ENCODE measurements around the gene PTDSS2.
A peak's percentile ranks its signal among the peaks of the same experiment; 100 is the strongest.
"Not testable (repeated sequence)": the region's sequence is repeated elsewhere in the genome, so short reads cannot be mapped to it uniquely, and the experiment has no call there.

PTDSS2 gene

DNA sequence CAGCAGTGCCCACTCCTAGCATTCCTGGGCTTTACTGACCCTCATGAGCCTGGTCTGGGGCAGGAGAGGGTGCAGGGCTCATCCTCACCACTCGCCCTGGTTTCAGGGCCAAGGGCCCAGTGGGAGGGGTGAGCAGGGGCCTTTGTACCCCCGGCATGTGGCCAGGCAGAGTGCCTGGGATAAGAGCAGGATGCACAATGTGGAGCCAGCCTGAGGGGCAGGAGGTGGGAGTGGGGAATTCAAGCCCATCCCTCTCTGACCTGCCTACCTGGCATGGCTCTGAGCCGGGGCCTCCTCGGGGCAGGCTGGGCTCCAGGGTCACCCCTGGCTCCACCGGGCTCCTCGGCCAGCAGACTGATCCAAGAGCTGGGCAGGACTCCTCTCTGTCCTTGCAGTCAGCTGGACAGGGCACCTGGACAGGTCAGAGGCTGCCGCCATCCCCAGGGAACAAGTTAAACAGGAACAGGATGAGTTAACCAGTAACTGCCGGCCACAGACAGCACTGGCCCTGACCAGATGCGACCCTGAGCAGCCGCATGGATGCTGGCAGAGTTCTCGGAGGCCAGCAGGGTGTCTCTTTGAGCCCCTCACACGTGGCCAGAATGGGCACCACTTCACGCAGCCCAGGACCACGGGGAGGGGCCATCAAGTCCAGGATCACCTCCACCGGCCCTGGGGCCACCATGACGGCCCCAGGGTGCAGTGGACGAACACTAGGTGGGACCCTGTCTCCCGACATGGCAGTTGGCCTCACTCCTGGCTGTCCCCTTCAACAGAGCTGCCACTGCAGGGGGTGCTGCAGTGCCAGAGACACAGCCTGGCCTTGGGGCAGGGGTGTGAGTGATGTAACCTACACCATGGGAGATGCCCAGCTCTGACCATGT lies 40.2 kb upstream of the PTDSS2 start:
- Mint-ChIP-seq H3K27ac (no peak overlapping the region), H3K4me1 (peaks cover 46% of the 10 kb centered on the region), H3K4me3 (no peak overlapping the region), H3K27me3 (no peaks in the 10 kb centered on the region), H3K9me3 (no peaks in the 10 kb centered on the region)
- DNase-seq (peak in 1 of 2 donors; percentile 13), ATAC-seq (no peak)

DNA sequence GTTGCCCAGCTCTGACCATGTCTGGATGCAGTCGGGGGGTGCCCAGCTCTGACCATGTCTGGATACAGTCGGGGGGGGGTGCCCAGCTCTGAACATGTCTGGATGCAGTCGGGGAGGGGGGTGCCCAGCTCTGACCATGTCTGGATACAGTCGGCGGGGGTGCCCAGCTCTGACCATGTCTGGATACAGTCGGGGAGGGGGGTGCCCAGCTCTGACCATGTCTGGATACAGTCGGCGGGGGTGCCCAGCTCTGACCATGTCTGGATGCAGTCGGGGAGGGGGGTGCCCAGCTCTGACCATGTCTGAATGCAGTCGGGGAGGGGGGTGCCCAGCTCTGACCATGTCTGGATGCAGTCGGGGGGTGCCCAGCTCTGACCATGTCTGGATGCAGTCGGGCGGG lies 39.4 kb upstream of the PTDSS2 start:
- H3K4me3 Mint-ChIP-seq, H3K9me3 Mint-ChIP-seq, H3K27me3 Mint-ChIP-seq, ATAC-seq, H3K27ac Mint-ChIP-seq: not testable (repeated sequence)
- H3K4me1 Mint-ChIP-seq: peaks cover 46% of the 10 kb centered on the region
- peak in 1 of 2 donors; percentile 6 for DNase-seq

DNA sequence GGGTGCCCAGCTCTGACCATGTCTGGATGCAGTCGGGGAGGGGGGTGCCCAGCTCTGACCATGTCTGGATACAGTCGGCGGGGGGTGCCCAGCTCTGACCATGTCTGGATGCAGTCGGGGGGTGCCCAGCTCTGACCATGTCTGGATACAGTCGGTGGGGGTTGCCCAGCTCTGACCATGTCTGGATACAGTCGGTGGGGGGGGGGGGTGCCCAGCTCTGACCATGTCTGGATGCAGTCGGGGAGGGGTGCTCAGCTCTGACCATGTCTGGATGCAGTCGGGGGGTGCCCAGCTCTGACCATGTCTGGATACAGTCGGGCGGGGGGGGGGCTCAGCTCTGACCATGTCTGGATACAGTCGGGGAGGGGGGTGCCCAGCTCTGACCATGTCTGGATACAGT lies 38.6 kb upstream of the PTDSS2 start:
- not testable (repeated sequence) for H3K27me3 Mint-ChIP-seq, H3K27ac Mint-ChIP-seq, H3K4me3 Mint-ChIP-seq, ATAC-seq, DNase-seq, H3K9me3 Mint-ChIP-seq
- H3K4me1 Mint-ChIP-seq: peaks cover 54% of the 10 kb centered on the region

DNA sequence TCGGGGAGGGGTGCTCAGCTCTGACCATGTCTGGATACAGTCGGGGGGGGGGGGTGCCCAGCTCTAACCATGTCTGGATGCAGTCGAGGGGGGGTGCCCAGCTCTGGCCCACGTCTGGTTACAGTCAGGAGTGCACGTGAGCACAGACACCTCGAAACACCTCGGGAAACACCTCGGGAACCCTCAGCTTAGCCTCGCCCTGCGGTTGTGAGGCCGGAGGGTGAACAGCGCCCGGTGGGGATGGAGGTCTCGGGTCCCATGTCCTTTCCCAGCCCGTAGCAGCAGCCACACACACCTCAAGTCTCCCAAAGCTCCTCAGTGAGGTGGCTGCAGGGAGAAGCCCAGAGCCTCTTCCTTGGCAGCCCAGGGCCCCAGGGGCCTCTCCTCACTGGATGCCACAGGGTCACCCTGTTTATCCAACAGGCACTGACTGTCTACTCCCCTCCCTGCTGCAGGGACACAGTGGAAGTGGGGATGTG lies 37.4 kb upstream of the PTDSS2 start:
- H3K9me3 Mint-ChIP-seq: no peaks in the 10 kb centered on the region
- no peaks in the 10 kb centered on the region for H3K27me3 Mint-ChIP-seq
- H3K4me3 Mint-ChIP-seq: no peak overlapping the region
- no peak overlapping the region for H3K27ac Mint-ChIP-seq
- no peak for ATAC-seq
- DNase-seq: peak in 1 of 2 donors; percentile 7
- H3K4me1 Mint-ChIP-seq: peaks cover 49% of the 10 kb centered on the region

DNA sequence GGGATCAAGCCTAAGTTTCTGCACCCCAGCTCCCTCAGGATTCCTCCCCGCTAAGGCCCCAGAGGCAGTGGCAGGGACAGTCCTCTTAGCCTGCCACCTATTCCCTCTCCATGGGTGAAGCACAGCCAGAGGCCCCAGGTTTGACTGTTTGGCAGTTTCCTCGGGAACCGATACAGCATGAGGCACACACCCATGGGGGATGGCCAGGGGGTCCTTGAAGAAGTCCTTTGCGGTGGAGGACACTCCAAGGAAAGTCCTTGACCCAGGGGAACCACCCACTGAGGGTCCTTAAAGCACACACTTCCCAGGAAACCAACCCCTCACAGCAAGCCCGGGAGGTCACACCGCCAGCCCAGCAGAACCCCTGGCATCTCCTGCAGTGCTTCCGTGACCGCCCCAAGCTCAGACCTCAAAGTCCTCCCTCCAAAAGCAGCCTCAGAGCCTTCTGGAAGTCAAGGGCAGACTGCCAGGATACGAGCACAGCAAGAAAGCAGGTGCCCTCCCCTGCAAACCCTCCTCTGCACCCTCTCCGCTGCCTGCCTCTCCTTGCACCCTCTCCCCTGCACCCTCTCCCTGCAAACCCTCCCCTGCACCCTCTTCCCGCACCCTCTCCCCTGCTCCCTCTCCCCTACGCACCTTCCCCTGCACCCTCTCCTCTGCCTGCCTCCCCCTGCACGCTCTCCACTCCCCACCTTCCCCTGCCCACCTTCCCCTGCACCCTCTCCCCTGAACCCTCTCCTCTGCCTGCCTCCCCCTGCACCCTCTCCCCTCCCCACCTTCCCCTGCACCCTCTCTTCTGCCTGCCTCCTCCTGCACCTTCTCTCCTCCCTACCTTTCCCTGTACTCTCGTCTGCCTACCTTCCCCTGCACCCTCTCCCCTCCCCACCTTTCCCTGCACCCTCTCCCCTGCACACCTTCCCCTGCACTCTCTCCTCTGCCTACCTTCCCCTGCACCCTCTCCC lies 36.7 kb upstream of the PTDSS2 start:
- no peak for ATAC-seq
- Mint-ChIP-seq H3K4me1 (peaks cover 46% of the 10 kb centered on the region), H3K27me3 (no peaks in the 10 kb centered on the region), H3K9me3 (no peaks in the 10 kb centered on the region), H3K27ac (peak overlapping the region; percentile 19 to 56), H3K4me3 (peak overlapping the region; percentile 39 to 69)
- peak in 1 of 2 donors; percentile 12 for DNase-seq

DNA sequence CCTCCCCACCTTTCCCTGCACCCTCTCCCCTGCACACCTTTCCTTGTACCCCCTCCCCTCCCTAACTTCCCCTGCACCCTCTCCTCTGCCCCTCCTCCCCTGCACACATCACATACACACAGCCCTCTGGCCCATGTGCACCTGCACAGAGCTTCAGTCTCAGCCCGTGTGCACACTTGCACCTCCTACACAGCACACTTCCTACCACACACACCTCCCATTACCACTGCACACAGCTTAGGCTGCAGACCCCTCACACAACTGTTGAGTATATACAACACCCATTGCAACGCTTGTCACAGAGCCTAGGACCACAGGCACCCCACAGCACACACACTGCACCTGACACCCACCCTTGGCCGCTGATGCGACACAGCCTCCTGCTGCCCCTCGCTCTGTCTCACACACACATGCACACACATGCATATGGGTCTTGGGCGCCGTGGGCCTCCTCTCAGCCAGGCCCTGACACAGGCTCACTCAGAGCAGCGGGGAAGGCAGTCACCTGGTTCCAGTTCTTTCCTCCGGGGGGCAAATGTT lies 35.7 kb upstream of the PTDSS2 start:
- peaks cover 46% of the 10 kb centered on the region for H3K4me1 Mint-ChIP-seq
- DNase-seq (no peak), ATAC-seq (peak; percentile 44)
- peak overlapping the region; percentile 87 to 96 for H3K4me3 Mint-ChIP-seq
- no peaks in the 10 kb centered on the region for H3K9me3 Mint-ChIP-seq
- H3K27ac Mint-ChIP-seq: peak overlapping the region in 1 of 2 donors; percentile 36
- no peaks in the 10 kb centered on the region for H3K27me3 Mint-ChIP-seq

DNA sequence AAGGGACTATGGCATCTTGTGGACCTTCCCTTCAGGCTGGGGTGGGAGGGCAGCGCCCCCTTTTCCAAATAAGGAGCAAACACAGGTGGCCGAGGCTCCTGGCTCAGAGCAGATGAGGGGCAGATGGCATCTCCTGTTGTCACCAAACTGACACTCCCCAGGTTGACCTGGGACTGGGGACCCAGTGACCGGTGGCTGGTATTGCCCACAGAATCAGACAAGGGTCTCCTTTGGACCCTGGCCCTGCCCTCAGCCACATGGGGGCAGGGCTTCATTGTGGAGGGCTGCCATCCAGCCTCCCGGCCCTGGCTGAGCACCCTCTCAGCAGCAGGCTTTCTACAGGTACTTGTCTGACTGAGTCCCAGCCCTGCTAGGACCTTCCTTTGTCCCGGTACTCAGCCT lies 34.4 kb upstream of the PTDSS2 start:
- Mint-ChIP-seq H3K27ac (peak overlapping the region in 1 of 2 donors; percentile 83), H3K4me3 (peak overlapping the region; percentile 87 to 96), H3K4me1 (peaks cover 40% of the 10 kb centered on the region), H3K27me3 (no peaks in the 10 kb centered on the region), H3K9me3 (no peaks in the 10 kb centered on the region)
- peak; percentile 8 for ATAC-seq
- peak in 1 of 2 donors; percentile 30 for DNase-seq

DNA sequence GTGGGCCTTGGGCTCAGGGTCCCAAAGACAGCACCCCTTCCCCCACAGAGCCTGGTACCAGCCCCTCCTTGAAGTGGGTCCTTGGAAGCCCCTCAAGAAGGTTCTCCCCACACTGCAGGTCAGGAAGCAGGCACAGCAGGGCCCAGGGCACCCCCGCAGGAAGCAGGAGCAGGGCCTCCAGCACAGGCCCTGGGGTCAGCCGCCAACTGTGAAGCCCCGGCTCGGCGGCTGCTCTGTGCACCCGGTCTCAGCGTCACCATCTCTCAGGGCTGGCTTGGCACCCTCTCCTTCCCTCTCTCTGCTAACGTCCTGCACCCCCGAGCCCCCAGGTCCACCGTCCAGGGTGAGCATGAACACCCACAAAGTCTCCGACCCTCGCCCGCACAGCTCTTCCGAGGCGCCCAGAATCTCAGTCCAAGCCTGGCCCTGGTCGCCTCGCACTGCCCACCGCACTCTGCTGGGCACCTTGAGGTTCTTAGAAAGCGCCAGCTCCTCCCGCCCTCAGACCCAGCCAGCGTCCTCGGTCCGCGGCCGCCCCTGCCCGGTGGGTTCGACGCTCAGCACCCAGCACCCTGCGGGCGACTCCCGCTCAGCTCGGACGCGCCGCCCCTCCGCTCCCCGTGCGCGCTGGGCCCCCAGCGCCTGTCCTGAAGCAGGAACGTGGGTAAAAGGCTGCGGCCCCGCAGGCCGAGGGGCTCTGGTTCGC lies 33.9 kb upstream of the PTDSS2 start:
- no peak for DNase-seq
- peak; percentile 16 for ATAC-seq

DNA sequence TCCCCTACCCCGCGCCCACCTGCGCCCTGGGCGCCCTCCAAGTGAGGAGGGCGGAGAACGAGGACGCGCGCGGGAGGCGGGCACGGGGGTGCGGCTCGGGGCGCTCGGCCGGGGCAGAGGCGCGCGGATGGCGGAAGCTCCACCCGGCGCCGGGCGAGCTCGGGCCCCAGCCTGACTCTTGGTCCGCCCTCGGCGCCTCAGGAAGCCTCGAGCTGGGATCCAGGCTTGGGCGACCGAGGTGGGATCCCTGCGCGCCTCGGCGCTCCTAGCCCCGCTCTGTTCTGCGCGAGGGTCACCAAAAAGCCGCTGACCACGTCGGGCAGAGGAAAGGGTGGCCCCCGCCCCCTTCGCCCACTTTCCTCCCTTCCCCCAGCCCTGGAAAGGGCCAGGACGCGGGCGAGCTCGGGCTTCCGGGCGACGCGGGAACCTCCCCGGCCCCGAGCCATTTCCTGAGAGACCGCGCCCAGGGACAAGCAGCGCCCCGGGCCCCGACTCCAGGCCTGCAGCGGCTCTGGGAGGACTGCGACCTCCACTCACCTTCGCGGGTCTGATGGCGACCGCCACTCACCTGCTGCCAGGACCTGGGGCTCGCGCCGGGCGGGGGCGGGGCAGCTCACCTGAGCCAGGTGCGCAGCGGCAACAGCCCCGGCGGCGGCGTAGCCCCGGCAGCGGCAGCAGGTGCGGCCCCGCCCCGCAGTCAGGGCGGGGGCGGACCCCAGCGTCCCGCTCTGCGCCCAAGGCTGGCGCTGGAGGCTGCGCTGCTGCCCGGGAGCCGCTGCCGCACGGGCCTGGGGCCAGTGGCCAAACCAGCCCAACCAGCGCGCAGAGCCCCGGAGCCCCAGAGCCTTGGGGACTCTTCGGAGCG lies 33.1 kb upstream of the PTDSS2 start:
- H3K4me3 Mint-ChIP-seq: peak overlapping the region; percentile 87 to 96
- H3K4me1 Mint-ChIP-seq: peaks cover 40% of the 10 kb centered on the region
- no peaks in the 10 kb centered on the region for H3K27me3 Mint-ChIP-seq
- H3K9me3 Mint-ChIP-seq: no peaks in the 10 kb centered on the region
- DNase-seq (peak in 1 of 2 donors; percentile 56), ATAC-seq (peak; percentile 40)
- no peak overlapping the region for H3K27ac Mint-ChIP-seq

More for the DNA sequence above, 33.9 kb upstream of the PTDSS2 start:
- Mint-ChIP-seq H3K4me3 (peak overlapping the region; percentile 87 to 96), H3K4me1 (peaks cover 40% of the 10 kb centered on the region), H3K9me3 (no peaks in the 10 kb centered on the region), H3K27ac (peak overlapping the region; percentile 50 to 83), H3K27me3 (no peaks in the 10 kb centered on the region)

DNA sequence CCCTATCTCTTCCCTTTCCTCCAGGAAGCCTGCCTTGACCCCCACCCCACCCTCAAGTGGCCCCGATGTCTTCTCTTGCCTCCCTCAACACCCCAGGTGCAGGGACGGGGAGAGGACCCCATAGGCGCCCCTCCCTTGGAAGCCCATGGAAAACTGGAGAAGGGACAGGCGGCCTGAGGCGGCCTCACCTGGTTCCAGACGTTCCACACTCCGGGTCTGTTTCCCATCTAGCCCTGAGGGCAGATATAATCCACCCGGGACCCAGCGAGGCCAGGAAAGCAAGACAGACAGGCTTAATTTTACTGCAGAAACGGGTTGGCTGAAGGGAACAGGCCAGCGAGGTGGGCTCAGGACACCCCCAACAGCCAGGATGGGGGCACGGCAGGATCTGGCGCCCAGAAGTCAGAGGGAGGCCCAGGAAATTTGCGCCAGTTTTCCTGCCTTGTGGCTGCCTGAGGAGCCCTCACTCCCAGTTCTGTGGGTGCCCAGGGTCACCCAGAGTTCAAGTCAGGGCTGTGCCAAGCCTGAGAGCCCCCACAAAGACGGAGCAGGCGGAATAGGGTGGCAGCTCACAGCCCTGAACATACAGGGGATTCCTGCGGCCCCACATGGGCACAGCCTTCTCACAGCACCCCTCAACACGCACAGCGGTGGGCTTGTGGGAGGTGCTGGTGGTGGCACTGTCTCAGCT lies 32.3 kb upstream of the PTDSS2 start:
- Mint-ChIP-seq H3K4me3 (peak overlapping the region; percentile 77 to 80), H3K4me1 (peaks cover 37% of the 10 kb centered on the region), H3K27me3 (no peaks in the 10 kb centered on the region), H3K9me3 (no peaks in the 10 kb centered on the region), H3K27ac (no peak overlapping the region)
- DNase-seq: no peak
- no peak for ATAC-seq

DNA sequence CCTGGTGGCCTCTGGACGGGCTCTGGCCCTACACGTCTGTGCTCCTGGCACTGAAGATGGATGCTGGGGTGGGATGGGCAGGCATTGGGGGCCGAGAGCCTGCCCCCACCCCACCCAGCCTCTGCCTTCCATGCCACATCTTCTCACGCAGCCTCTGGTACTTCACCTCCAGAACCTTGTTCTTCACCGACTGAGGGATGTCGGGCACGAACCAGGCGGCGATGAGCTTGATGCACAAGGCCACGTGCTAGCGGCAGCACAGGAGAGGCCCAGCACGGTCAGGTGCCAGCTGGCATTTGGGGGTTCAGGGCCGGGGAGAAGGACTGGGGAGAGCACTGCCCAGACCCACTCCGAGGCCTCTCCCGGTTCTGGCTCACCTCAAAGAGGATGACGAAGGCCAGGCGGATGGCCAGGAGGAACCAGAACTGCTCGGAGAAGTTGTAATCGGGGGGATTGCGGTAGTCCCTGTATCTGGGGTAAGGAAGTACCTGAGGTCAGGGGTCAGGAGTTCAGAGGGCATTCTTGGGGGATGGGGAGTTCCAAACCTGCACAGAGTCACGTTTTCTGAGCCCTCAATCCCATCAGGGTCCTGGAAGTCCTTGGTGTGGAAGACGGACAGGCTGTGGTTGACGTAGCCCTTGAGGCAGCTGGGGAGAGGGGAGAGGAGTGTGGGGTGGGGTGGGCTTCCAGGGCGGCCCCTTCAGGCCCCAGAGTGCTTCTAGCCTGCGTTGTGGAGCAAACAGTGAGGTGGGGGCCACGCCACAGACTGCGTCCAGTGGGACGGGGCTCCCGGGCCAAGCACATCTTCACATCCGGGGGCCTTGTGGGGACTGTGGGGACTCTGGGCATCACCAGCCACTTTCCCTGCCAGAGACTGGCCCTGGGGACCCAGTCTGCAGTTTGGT lies 31.5 kb upstream of the PTDSS2 start:
- H3K4me1 Mint-ChIP-seq: peaks cover 29% of the 10 kb centered on the region
- DNase-seq: peak in 1 of 2 donors; percentile 11
- no peaks in the 10 kb centered on the region for H3K27me3 Mint-ChIP-seq
- no peak overlapping the region for H3K4me3 Mint-ChIP-seq
- H3K27ac Mint-ChIP-seq: no peak overlapping the region
- H3K9me3 Mint-ChIP-seq: no peaks in the 10 kb centered on the region
- ATAC-seq: no peak

DNA sequence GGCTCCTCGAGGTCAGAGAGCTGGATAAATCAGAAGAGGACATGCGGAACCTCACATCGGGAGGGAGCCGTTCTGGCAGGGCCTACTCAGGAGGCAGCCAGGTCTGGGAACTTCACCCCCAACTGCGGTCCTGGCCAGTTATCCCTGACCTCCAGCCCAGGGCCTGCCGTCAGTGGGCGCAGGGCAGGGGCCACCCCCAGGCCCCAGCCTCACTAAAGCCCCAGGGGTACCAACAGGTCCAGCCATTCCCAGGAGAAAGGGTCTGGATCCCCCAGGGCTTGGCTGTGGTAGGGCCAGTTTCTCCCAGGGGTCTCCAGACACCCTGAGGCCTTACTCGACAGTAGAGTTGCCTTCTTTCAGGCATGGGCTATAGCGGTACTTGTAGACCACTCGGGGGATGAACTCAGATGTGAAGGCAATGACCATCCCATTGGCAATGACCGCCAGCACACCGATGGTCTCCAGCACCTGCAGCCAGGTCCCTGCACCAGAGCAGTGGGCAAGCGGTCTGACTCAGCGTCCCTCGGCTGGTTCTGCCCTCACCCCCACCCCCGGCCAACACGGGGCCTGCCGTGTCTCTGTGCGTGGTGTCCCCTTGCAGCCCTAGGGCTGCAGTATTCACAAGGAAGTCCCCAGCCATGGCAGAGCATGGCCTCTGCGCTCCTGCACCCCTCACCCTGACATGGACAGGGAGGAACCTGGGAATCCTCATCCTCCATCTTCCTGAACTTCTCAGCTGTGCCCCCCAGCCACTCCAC lies 30.7 kb upstream of the PTDSS2 start:
- no peak overlapping the region for H3K4me3 Mint-ChIP-seq
- no peaks in the 10 kb centered on the region for H3K9me3 Mint-ChIP-seq
- DNase-seq (peak in 1 of 2 donors; percentile 4), ATAC-seq (no peak)
- no peak overlapping the region for H3K27ac Mint-ChIP-seq
- H3K27me3 Mint-ChIP-seq: no peaks in the 10 kb centered on the region
- peaks cover 21% of the 10 kb centered on the region for H3K4me1 Mint-ChIP-seq
